H1 (cell line): ENCODE results near the gene ARV1. TPM values are rescaled to one million over a fixed set of nuclear protein-coding genes. Genes with fewer than 3 reads are reported as not detected.

Experiments used
- CHD7 ChIP-seq: fragments of 300-600 bp; sonication (generic); IDR thresholded peaks from 2 replicates; pipeline ENCODE4 v1.7.1; 2012; ENCODE audit warnings: low read length, moderate library complexity, mild to moderate bottlenecking, inconsistent platforms; ENCODE audit not compliant: insufficient replicate concordance
- polyA plus RNA-seq, 7 experiments: library from polyadenylated mRNA; depleted of rRNA in 3 of 7; stranded (reverse) in 5 of 7; unstranded in 2 of 7; fragments of >200 nt in 5 of 7; fragments of 200-250 nt in 2 of 7; gene quantifications; 1 replicate in 5 of 7; 2 replicates in 1 of 7; 4 replicates in 1 of 7; pipeline versions ENCODE4 v1.2.1 to v1.2.3, GENCODE V29; 2011 to 2013; ENCODE audit warnings: missing spikeins in 2 of 7, mixed read lengths in 2 of 7
- total RNA-seq: library from RNA; stranded (reverse); fragmentation: NEBNext Ultra II Directional; extraction: Animal tissue kit (Norgen Biotek cat#: 25700); gene quantifications from 2 replicates; pipeline ENCODE4 v1.2.1, GENCODE V29; 2021

Gene ARV1
- total and polyA plus RNA-seq, 2 of the 8 experiments (the other 6 are each of a cell fraction or from before 2014, with no cell fraction given): 13.1 to 13.4 TPM

- no peak for TF ChIP-seq CHD7
- TF ChIP-seq, all 59 proteins: peak for 0
Observed at GRCh38 chr1:230979389-230979716, 459 bp downstream of the ARV1 start (continued).
